ENCODE data around the gene KCNN4.
"Not testable (repeated sequence)": the region's sequence is repeated elsewhere in the genome, so short reads cannot be mapped to it uniquely, and the experiment has no call there.

Gene KCNN4

GRCh38 chr19:43798546-43799409 is 18.0 kb upstream of the KCNN4 start:
- peak; percentile 20 to 40 for DNase-seq

DNA sequence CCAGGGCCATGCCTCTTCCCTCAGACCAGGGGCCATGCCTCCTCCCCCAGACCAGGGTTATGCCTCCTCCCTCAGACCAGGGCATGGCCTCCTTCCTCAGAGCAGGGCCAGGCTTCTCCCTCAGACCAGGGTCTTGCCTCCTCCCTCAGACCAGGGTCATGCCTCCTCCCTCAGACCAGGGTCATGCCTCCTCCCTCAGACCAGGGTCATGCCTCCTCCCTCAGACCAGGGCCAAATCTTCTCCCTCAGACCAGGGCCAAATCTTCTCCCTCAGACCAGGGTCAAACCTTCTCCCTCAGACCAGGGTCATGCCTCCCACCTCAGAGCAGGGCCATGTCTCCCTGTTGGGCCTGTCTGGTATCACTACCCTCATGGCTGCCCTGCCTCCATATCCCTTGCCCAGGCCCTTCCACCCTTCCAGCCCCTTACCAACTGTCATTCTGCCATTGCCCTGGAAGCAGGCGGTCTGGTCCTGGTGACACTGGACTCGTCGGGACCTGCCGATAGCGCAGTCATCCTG is 17.3 kb upstream of the KCNN4 start:
- DNase-seq: no peak

DNA sequence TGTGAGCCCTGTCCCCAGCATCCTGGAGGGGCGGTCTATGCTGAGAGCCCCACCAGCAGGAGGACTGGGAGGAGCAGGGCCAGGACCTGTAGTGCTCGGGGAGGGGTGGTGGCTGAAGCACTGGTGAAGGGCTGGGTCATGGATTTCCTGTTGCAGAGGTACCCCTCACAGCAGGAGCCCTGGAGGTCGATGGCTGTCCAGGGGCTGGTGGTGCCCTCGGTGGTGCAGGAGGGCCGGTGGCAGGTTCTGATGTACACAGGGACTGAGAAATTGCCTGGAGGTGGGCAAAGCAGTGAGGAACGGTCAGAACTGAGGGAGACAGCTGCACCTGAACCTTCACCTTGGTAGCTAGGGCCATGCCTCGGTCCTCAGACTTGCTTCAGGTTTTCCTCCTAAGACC is 16.8 kb upstream of the KCNN4 start:
- no peak for DNase-seq

GRCh38 chr19:43797118-43797517 is 16.3 kb upstream of the KCNN4 start:
- DNase-seq: no peak

DNA sequence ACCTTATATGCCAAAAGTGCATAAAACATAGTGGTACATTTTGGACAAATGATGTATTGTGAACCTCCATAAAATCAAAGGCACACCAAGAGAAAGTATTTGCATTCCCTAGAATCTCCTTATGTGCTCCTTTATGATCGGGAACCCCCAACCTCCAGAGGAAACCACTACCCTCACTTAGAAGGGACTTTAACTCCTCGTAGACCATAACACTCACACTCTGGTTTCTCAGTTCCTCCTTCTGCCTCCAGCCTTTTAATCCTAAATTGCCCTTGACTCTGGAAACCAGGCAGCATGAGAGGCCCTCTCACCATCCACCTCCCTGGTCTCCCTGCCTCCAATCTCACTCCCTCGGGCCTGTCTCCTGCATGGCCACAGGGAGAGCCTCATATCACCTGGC is 9.8 kb upstream of the KCNN4 start:
- DNase-seq: no peak

- peak in 1 of 2 donors; percentile 27 for DNase-seq
Observed at GRCh38 chr19:43789029-43789428, 8.3 kb upstream of the KCNN4 start.

GRCh38 chr19:43786665-43787064 is 5.9 kb upstream of the KCNN4 start:
- no peak for DNase-seq

GRCh38 chr19:43784981-43785808 is 4.4 kb upstream of the KCNN4 start:
- peak; percentile 69 to 79 for DNase-seq

DNA sequence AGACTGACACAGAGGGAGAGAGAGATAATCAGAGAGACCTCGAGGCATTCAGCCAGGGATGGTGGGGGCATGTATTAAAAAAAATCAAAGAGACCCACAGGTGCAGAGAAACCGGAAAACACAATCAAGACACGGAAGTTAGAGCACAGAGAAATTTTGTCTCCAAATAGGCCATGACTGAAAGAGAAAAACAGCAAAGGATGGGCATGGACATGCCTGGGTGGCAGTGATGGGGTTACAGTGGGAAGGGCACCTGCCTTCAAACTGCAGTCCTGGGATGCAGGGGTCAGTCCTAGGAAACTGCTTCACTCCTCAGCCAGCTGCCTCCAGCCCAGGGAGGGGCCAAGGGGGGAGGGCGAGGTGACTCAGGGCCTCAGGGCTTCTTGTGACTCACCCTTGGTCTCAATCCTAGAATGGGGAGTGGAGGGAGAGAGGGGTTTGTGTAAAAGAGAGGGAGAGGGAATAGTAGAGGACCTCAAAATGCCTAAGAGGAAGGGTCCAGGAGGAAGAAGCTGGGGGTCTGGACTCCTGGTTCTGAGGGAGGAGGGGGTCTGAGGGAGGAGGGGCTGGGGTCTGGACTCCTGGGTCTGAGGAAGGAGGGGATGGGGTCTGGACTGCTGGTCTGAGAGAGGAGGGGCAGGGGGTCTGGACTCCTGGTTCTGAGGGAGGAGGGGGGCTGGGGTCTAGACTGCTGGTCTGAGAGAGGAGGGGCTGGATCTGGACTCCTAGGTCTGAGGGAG is 3.6 kb upstream of the KCNN4 start:
- peak; percentile 49 to 63 for DNase-seq

DNA sequence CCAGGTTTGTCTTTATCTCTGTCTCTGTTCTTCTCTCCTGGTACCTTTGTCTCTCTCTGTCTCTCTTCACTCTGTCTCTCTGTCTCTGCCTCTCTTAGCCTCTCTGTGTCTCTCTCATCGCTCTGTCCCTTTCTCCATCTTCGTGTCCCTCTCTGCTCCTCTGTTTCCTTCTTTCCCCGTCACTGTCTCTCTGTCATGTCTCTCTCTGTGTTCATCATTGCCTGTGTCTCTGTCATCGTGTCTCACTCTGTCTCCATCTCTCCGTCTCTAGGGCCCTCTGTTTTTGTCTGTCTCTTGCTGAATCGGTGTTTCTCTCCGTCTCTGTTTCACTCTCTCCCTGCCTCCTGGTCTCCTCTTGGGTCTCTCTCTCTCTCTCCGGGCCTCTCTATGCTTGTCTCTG is 2.9 kb upstream of the KCNN4 start:
- no peak for DNase-seq

DNA sequence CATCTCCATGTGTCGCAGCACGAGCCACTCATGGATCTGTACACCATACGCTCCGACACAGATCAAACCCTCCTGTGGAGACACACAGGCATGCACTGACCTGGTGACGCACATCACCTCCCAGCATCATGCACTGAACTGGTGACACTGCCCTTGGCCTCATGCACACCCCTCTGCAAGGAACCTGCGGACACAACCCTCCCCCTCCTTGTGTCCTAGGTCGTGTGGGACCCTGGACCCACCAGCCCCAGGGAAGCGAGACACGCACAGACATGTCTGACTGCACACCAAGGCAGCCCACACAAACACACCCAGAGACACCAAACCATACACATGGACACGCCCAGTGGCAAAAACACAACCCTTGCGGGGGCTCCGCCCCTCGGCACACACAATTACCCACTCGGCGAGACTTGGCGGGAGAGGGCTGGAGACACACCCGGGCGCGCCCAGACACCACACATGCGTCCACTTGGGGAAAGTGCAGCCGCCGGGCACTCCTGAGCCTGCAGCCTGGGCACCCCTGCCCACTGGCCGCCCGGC is 2.0 kb upstream of the KCNN4 start:
- DNase-seq: peak; percentile 33 to 35

- DNase-seq: no peak
Observed at GRCh38 chr19:43782311-43782660, 1.5 kb upstream of the KCNN4 start.

DNA sequence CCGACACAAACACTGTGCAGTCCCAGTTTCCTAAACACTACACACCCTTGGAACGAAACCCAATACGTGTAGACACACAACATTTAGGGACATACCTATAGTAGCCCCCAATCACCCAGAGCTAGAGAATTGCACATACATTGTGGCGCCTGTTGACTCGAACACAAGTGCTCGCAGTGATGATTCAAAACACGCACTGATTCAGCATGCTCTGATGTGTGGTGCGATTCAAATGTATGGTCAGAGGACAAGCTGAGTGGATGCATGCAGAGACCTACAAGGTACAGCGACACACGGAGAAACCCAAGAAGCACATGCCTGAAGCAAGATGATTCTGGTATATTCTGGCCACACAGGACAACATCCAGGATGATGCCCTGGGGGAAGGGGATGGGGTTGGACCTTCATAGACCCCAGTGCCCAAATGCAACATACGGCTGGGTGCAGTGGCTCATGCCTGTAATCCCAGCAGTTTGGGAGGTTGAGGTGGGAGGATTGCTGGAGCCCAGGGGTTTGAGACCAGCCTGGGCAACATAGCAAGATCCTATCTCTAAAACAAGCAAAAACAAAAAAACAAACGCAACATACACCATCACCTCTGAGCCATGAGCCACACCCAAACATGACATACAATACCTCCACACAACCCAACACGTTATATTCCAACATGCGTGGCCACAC is 997 bp upstream of the KCNN4 start:
- DNase-seq: no peak

- peak in 1 of 2 donors; percentile 28 for DNase-seq
Observed at GRCh38 chr19:43779820-43780219, 953 bp downstream of the KCNN4 start.

DNA sequence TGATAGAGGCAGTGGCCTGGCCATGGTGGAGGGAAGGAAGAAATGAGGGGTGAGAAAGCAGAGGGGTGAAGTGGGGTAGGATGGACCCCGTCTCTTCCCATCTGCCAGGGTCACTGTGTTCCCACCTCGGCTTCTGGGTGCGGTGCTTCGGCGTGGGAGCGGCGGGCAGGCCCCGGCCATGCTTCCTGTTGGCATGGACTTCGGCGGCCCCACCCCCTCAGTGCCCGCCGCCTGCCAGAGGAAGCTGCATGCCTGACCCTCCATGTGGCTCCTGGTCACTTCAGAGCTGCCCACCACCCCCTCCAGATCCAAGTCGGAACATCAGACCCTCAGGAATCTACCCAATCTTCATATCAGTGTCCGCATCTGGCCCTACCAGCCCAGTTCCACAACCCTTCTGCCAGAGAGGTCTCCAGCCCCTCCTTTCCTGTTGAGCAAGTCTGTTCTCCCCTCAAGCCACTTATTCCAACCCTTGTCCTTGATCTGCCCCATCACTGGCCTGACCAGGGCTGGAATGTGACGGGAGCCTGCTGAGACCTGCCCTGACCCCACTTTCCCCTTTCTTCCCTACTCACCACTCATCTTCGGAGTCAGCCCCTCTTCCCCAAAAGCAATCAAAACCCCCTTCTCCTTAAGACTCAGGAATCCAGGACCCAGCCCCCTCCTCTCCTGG is 1.5 kb downstream of the KCNN4 start:
- DNase-seq: no peak

DNA sequence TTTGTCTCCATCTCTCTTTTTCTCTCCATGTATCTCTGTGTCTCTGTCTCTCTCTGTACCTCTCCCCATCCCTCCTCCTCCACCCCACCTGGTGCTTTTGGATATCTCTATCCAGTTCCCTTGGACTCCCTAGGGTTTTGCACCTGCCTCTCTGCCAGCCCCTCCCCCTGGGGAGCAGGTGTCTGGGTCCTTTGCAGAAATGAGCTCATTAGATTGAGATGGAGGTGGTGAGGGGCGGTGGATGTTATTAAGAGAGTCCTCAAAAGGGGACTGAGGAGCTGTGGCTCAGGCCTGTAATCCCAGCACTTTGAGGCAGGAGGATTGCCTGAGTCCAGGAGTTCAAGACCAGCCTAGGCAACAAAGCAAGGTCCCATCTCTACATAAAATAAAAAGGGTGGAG is 2.1 kb downstream of the KCNN4 start:
- DNase-seq: no peak

DNA sequence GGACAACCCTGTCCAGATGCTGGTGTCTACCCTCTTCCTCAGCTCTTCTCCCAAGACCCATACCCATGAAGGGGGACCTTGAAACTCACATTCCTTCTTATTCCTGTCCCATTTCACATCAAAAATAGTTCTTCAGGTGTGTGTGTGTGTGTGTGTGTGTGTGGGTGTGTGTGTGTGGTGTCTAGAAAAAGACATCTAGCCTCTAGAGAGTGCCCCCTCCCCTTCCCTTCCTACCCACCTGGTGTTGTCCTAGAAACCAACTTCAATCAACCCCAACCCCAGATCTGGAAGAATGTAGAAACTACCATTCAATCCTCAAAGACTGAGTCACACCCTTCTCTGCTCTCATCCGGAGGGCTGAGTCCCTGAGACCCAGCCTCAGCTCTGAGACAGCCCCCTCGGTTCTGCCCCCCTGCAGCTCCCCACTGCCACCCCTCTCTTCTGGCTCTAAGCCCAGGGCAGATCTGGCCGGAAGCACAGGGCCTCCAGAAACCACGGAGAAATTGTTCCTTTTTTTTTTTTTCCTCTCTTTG is 3.5 kb downstream of the KCNN4 start:
- DNase-seq: peak; percentile 59 to 64

GRCh38 chr19:43776286-43776685 is 4.5 kb downstream of the KCNN4 start:
- no peak for DNase-seq

DNA sequence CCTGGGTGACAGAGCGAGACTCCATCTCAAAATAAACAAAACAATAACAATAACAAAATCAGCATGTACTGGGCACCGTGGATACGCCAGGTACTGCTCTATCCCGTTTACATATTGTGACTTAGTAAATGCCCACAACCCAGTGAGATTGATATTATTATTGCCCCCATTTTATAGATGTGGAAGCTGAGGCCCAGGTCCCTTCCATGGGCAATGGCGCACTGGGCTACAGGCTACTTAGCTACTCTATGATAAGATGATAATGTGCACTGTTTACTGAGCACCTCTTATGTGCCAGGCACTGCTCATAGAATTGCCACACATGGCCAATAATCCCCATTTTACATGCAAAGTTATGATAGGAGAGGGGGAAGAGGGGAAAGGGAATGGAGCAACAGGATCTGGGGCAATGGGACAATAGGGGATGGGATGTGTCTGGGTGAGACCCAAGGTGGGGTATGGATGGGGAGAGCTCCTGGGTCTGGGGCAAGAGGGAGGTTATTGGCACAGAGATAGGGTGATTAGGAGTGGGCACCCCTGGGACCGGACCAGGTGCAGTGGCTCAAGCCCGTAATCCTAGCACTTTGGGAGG is 5.4 kb downstream of the KCNN4 start:
- no peak for DNase-seq

DNA sequence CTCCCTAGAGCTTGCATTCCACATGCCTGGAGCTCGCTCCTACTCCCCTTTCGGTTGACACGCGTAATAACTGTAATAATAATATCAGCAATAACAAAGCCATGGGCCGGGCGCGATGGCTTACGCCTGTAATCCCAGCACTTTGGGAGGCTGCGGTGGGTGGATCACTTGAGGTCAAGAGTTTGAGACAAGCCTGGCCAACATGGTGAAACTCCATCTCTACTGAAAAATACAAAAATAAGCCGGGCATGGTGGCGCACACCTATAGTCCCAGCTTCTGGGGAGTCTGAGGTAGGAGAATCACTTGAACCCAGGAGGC is 5.9 kb downstream of the KCNN4 start:
- not testable (repeated sequence) for DNase-seq
